Ishikawa (cell line): Measurements from ENCODE around the gene PRKCD.

Source experiments
- CEBPB ChIP-seq: IDR thresholded peaks from 2 replicates; pipeline ENCODE4 v1.6.1; 2012
- EGR1 ChIP-seq: IDR thresholded peaks from 2 replicates; pipeline ENCODE4 v1.6.1; 2012
- FOXM1 ChIP-seq: IDR thresholded peaks from 2 replicates; pipeline ENCODE4 v1.6.1; 2012; ENCODE audit warnings: low read depth, borderline replicate concordance
- MAX ChIP-seq: IDR thresholded peaks from 2 replicates; pipeline ENCODE4 v1.6.1; 2012
- TAF1 ChIP-seq: IDR thresholded peaks from 2 replicates; pipeline ENCODE4 v1.6.1; 2012; ENCODE audit warnings: low read depth, mild to moderate bottlenecking

DNA sequence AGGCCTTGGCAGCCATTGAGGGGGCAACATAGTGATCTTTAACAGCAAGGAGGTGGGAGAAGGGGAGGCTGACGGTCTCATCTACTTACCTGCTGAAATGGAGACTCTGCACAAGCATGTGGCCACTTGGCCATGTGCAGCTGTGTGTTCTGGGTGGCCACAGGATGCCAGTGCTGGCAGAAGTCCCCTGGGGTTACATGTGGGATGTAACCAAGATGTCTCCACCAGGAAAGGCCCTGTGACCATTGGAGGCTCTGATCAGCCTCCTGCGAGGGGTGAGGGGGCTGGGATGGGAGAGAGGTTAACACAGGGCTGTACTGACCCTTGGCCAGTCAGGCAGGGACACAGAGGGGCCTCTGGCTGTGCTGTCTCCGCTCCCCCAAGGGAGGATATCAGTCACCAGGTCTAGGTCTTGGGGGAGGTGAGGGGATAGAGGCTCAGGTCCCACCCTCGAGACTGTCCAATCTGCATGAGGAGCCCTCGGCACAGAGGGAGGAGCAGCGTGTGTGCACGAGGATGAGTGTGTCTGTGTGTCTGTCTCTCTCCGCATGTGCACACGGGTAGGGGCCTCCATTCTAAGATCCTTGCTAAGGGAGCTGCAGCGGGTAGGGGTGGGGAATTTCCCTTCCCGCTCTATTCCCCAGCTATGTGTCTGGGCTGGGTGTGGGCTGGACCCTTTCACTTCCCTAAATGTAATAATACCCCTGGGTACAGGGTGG is 19.5 kb downstream of the PRKCD start:
- no peak for TF ChIP-seq MAX
- TF ChIP-seq TAF1: no peak
- no peak for TF ChIP-seq FOXM1
- no peak for TF ChIP-seq EGR1
- TF ChIP-seq CEBPB: no peak
